ENCODE measurements around the gene TFDP3.

TFDP3 gene

GRCh38 chrX:133248177-133248576 lies 30.0 kb upstream of the TFDP3 start:
- Histone ChIP-seq H4K91ac (ENCODE audit: low read depth, low read length) (no peak overlapping the region), H3K23ac (ENCODE audit: low read length) (no peak overlapping the region), H3K9me3 (ENCODE audit: insufficient read depth, low read depth, low read length) (peaks cover 2% of the 10 kb centered on the region), H3K4me2 (ENCODE audit: low read length) (no peak overlapping the region), H3K79me2 (ENCODE audit: control insufficient read depth, insufficient read depth, low read length, poor library complexity) (no peaks in the 10 kb centered on the region), H3K27ac (ENCODE audit: low read depth, low read length) (no peak overlapping the region), H3K79me1 (ENCODE audit: low read length) (no peaks in the 10 kb centered on the region), H2BK120ac (ENCODE audit: insufficient read depth, low read length, poor library complexity) (no peak overlapping the region), H3K4me3 (ENCODE audit: low read depth, low read length) (no peak overlapping the region), H2AK5ac (ENCODE audit: low read length) (no peak overlapping the region), H3K4ac (ENCODE audit: low read depth, low read length) (no peak overlapping the region), H3K36me3 (ENCODE audit: control insufficient read depth in 1 of 2, insufficient read depth in 2 of 2, low read length in 2 of 2) (no peaks in the 10 kb centered on the region), H3K4me1 (ENCODE audit: control insufficient read depth in 1 of 2, insufficient read depth in 2 of 2, low read length in 2 of 2) (no peaks in the 10 kb centered on the region), H2AFZ (ENCODE audit: insufficient read depth, low read length, poor library complexity) (no peak overlapping the region), H2BK12ac (ENCODE audit: low read length) (no peak overlapping the region), H4K8ac (ENCODE audit: low read depth, low read length) (no peak overlapping the region), H3K14ac (ENCODE audit: low read length) (no peak overlapping the region), H3K9ac (ENCODE audit: low read length) (no peak overlapping the region), H3K27me3 (ENCODE audit: insufficient read depth, low read length) (no peaks in the 10 kb centered on the region), H2BK5ac (ENCODE audit: low read depth, low read length, poor library complexity) (no peak overlapping the region), H3K18ac (ENCODE audit: low read length) (no peak overlapping the region), H4K12ac (ENCODE audit: low read depth, low read length) (no peak overlapping the region)
- no CpG with 5 or more reads among the region's 2 CpGs for WGBS (ENCODE audit: extremely low coverage, insufficient coverage, insufficient read length)
- peak in 1 of 2 donors; percentile 25 for DNase-seq

- no peak overlapping the region for H2BK120ac ChIP-seq (ENCODE audit: insufficient read depth, low read length, poor library complexity)
- no peaks in the 10 kb centered on the region for H3K4me1 ChIP-seq (ENCODE audit: control insufficient read depth in 1 of 2, insufficient read depth in 2 of 2, low read length in 2 of 2)
- H3K27me3 ChIP-seq (ENCODE audit: insufficient read depth, low read length), result no peaks in the 10 kb centered on the region
- no peak overlapping the region for H3K9ac ChIP-seq (ENCODE audit: low read length)
- no peak overlapping the region for H2BK5ac ChIP-seq (ENCODE audit: low read depth, low read length, poor library complexity)
- H3K79me1 ChIP-seq (ENCODE audit: low read length), result no peaks in the 10 kb centered on the region
- no peak overlapping the region for H2AFZ ChIP-seq (ENCODE audit: insufficient read depth, low read length, poor library complexity)
- no peak for DNase-seq
- H3K4me2 ChIP-seq (ENCODE audit: low read length), result no peak overlapping the region
- H2BK12ac ChIP-seq (ENCODE audit: low read length), result no peak overlapping the region
- H4K91ac ChIP-seq (ENCODE audit: low read depth, low read length), result no peak overlapping the region
- H4K12ac ChIP-seq (ENCODE audit: low read depth, low read length), result no peak overlapping the region
- no peak overlapping the region for H3K18ac ChIP-seq (ENCODE audit: low read length)
- H4K8ac ChIP-seq (ENCODE audit: low read depth, low read length), result no peak overlapping the region
- no peak overlapping the region for H3K4me3 ChIP-seq (ENCODE audit: low read depth, low read length)
- H3K23ac ChIP-seq (ENCODE audit: low read length), result no peak overlapping the region
- no peaks in the 10 kb centered on the region for H3K79me2 ChIP-seq (ENCODE audit: control insufficient read depth, insufficient read depth, low read length, poor library complexity)
- H3K27ac ChIP-seq (ENCODE audit: low read depth, low read length), result no peak overlapping the region
- H3K36me3 ChIP-seq (ENCODE audit: control insufficient read depth in 1 of 2, insufficient read depth in 2 of 2, low read length in 2 of 2), result no peaks in the 10 kb centered on the region
- H2AK5ac ChIP-seq (ENCODE audit: low read length), result no peak overlapping the region
- H3K9me3 ChIP-seq (ENCODE audit: insufficient read depth, low read depth, low read length), result peaks cover 2% of the 10 kb centered on the region
- H3K4ac ChIP-seq (ENCODE audit: low read depth, low read length), result no peak overlapping the region
- H3K14ac ChIP-seq (ENCODE audit: low read length), result no peak overlapping the region
Observed at GRCh38 chrX:133246921-133247320, 28.8 kb upstream of the TFDP3 start.

- H4K12ac ChIP-seq (ENCODE audit: low read depth, low read length), result no peak overlapping the region
- H2AK5ac ChIP-seq (ENCODE audit: low read length), result no peak overlapping the region
- H4K91ac ChIP-seq (ENCODE audit: low read depth, low read length), result no peak overlapping the region
- no peak overlapping the region for H2BK5ac ChIP-seq (ENCODE audit: low read depth, low read length, poor library complexity)
- H3K14ac ChIP-seq (ENCODE audit: low read length), result no peak overlapping the region
- no peak overlapping the region for H3K4me3 ChIP-seq (ENCODE audit: low read depth, low read length)
- no peaks in the 10 kb centered on the region for H3K79me1 ChIP-seq (ENCODE audit: low read length)
- H3K4ac ChIP-seq (ENCODE audit: low read depth, low read length), result no peak overlapping the region
- no peak overlapping the region for H2AFZ ChIP-seq (ENCODE audit: insufficient read depth, low read length, poor library complexity)
- no peaks in the 10 kb centered on the region for H3K36me3 ChIP-seq (ENCODE audit: control insufficient read depth in 1 of 2, insufficient read depth in 2 of 2, low read length in 2 of 2)
- no peak overlapping the region for H3K18ac ChIP-seq (ENCODE audit: low read length)
- H3K9ac ChIP-seq (ENCODE audit: low read length), result no peak overlapping the region
- no CpG with 5 or more reads among the region's 3 CpGs for WGBS (ENCODE audit: extremely low coverage, insufficient coverage, insufficient read length)
- H3K27ac ChIP-seq (ENCODE audit: low read depth, low read length), result no peak overlapping the region
- no peak overlapping the region for H2BK120ac ChIP-seq (ENCODE audit: insufficient read depth, low read length, poor library complexity)
- no peak overlapping the region for H2BK12ac ChIP-seq (ENCODE audit: low read length)
- no peak overlapping the region for H4K8ac ChIP-seq (ENCODE audit: low read depth, low read length)
- H3K9me3 ChIP-seq (ENCODE audit: insufficient read depth, low read depth, low read length), result no peaks in the 10 kb centered on the region
- no peak for DNase-seq
- no peak overlapping the region for H3K23ac ChIP-seq (ENCODE audit: low read length)
- H3K4me2 ChIP-seq (ENCODE audit: low read length), result no peak overlapping the region
- no peaks in the 10 kb centered on the region for H3K4me1 ChIP-seq (ENCODE audit: control insufficient read depth in 1 of 2, insufficient read depth in 2 of 2, low read length in 2 of 2)
- H3K27me3 ChIP-seq (ENCODE audit: insufficient read depth, low read length), result no peaks in the 10 kb centered on the region
- H3K79me2 ChIP-seq (ENCODE audit: control insufficient read depth, insufficient read depth, low read length, poor library complexity), result no peaks in the 10 kb centered on the region
Observed at GRCh38 chrX:133235830-133236229, 17.7 kb upstream of the TFDP3 start.

GRCh38 chrX:133232331-133232730 lies 14.2 kb upstream of the TFDP3 start:
- Histone ChIP-seq H3K23ac (ENCODE audit: low read length) (no peak overlapping the region), H2AK5ac (ENCODE audit: low read length) (no peak overlapping the region), H3K4ac (ENCODE audit: low read depth, low read length) (no peak overlapping the region), H4K8ac (ENCODE audit: low read depth, low read length) (no peak overlapping the region), H3K36me3 (ENCODE audit: control insufficient read depth in 1 of 2, insufficient read depth in 2 of 2, low read length in 2 of 2) (no peaks in the 10 kb centered on the region), H2BK12ac (ENCODE audit: low read length) (no peak overlapping the region), H3K18ac (ENCODE audit: low read length) (no peak overlapping the region), H3K4me3 (ENCODE audit: low read depth, low read length) (no peak overlapping the region), H4K91ac (ENCODE audit: low read depth, low read length) (no peak overlapping the region), H2BK5ac (ENCODE audit: low read depth, low read length, poor library complexity) (no peak overlapping the region), H3K27ac (ENCODE audit: low read depth, low read length) (no peak overlapping the region), H4K12ac (ENCODE audit: low read depth, low read length) (no peak overlapping the region), H3K14ac (ENCODE audit: low read length) (no peak overlapping the region), H3K79me1 (ENCODE audit: low read length) (no peaks in the 10 kb centered on the region), H3K27me3 (ENCODE audit: insufficient read depth, low read length) (no peaks in the 10 kb centered on the region), H2AFZ (ENCODE audit: insufficient read depth, low read length, poor library complexity) (no peak overlapping the region), H3K79me2 (ENCODE audit: control insufficient read depth, insufficient read depth, low read length, poor library complexity) (no peaks in the 10 kb centered on the region), H3K9me3 (ENCODE audit: insufficient read depth, low read depth, low read length) (no peaks in the 10 kb centered on the region), H2BK120ac (ENCODE audit: insufficient read depth, low read length, poor library complexity) (no peak overlapping the region), H3K9ac (ENCODE audit: low read length) (no peak overlapping the region), H3K4me1 (ENCODE audit: control insufficient read depth in 1 of 2, insufficient read depth in 2 of 2, low read length in 2 of 2) (no peaks in the 10 kb centered on the region), H3K4me2 (ENCODE audit: low read length) (no peak overlapping the region)
- DNase-seq, result no peak
- no CpG with 5 or more reads among the region's 1 CpG for WGBS (ENCODE audit: extremely low coverage, insufficient coverage, insufficient read length)

All from trophoblast cell (in vitro differentiated cells and primary cell).